Endodermal cell (in vitro differentiated cells): ENCODE data around the gene STBD1. TPM values are rescaled to one million over a fixed set of nuclear protein-coding genes. Genes with fewer than 3 reads are reported as not detected.

Experiments used
- DNase-seq: peaks from one replicate; pipeline ENCODE4 v3.0.0-alpha.2; 2017
- H3K27ac ChIP-seq: 2 replicates; pipeline ENCODE4 v1.5.1; 2013; ENCODE audit warnings: mild to moderate bottlenecking, low read depth, low read length, moderate library complexity
- H3K27me3 ChIP-seq: 2 replicates; pipeline ENCODE4 v1.6.1; 2013; ENCODE audit warnings: mild to moderate bottlenecking, low read length, moderate library complexity; ENCODE audit not compliant: insufficient read depth, control insufficient read depth, poor library complexity, severe bottlenecking
- H3K36me3 ChIP-seq: 2 replicates; pipeline ENCODE4 v1.7.0; 2013; ENCODE audit warnings: mild to moderate bottlenecking, low read length, moderate library complexity; ENCODE audit not compliant: control insufficient read depth, insufficient read depth
- H3K4me1 ChIP-seq: one replicate; pipeline ENCODE4 v1.7.0; 2013; ENCODE audit warnings: low read length; ENCODE audit not compliant: control insufficient read depth, insufficient read depth
- H3K4me3 ChIP-seq: 2 replicates; pipeline ENCODE4 v1.5.1; 2013; ENCODE audit warnings: mild to moderate bottlenecking, low read length, moderate library complexity
- H3K9ac ChIP-seq: 2 replicates; pipeline ENCODE4 v1.6.1; 2013; ENCODE audit warnings: mild to moderate bottlenecking, low read length, moderate library complexity; ENCODE audit not compliant: poor library complexity, severe bottlenecking; ENCODE audit errors: extremely low read depth
- H3K9me3 ChIP-seq: 2 replicates; pipeline ENCODE4 v1.6.1; 2013; ENCODE audit warnings: mild to moderate bottlenecking, low read length, moderate library complexity; ENCODE audit not compliant: control insufficient read depth
- H3K27ac Mint-ChIP-seq: 2 replicates; pipeline ENCODE4 v1.8.0; 2020; ENCODE audit warnings: mixed read lengths
- H3K27me3 Mint-ChIP-seq: 2 replicates; pipeline ENCODE4 v1.8.0; 2021; ENCODE audit warnings: mild to moderate bottlenecking, mixed read lengths; ENCODE audit not compliant: insufficient read depth
- H3K36me3 Mint-ChIP-seq: 2 replicates; pipeline ENCODE4 v1.8.0; 2020; ENCODE audit warnings: low read depth, mixed read lengths
- H3K4me1 Mint-ChIP-seq: 2 replicates; pipeline ENCODE4 v1.8.0; 2020; ENCODE audit warnings: mixed read lengths
- H3K4me3 Mint-ChIP-seq: 2 replicates; pipeline ENCODE4 v1.8.0; 2020; ENCODE audit warnings: mild to moderate bottlenecking, moderate library complexity, mixed read lengths
- H3K9me3 Mint-ChIP-seq: 2 replicates; pipeline ENCODE4 v1.8.0; 2020; ENCODE audit warnings: mild to moderate bottlenecking, mixed read lengths
- CTCF ChIP-seq: fragments of 200-600 bp; sonication (generic); conservative IDR thresholded peaks from 2 replicates; pipeline ENCODE4 v1.5.0; 2021; ENCODE audit warnings: antibody characterized with exemption, mild to moderate bottlenecking
- WGBS, 2 experiments: methylation state at CpG; one replicate each; pipeline versions ENCODE4 v1.1.5 to v1.1.7; 2013; ENCODE audit warnings: missing lambda C conversion rate in 2 of 2, mixed read lengths in 1 of 2; ENCODE audit not compliant: insufficient coverage in 1 of 2, insufficient read length in 1 of 2; 5-methylcytosine and 5-hydroxymethylcytosine counted together
- total RNA-seq, 2 donors: library from RNA; stranded (reverse); fragmentation: NEBNext Ultra II Directional in 1 of 2; extraction: Animal tissue kit (Norgen Biotek cat#: 25700) in 1 of 2; gene quantifications; 2 replicates in 1 of 2; 3 replicates in 1 of 2; pipeline ENCODE4 v1.2.1, GENCODE V29; 2021

The STBD1 gene
- total RNA-seq, 2 donors from 2014 or later: 0.31 to 1.3 TPM

GRCh38 chr4:76306882-76307659 lies 538 bp downstream of the STBD1 start:
- no peaks in the 10 kb centered on the region for H3K4me1 ChIP-seq
- no peaks in the 10 kb centered on the region for H3K9me3 ChIP-seq
- DNase-seq: peak; percentile 90
- H3K27ac ChIP-seq: no peak overlapping the region
- no peaks in the 10 kb centered on the region for H3K36me3 ChIP-seq
- Mint-ChIP-seq H3K4me1 (peaks cover 6% of the 10 kb centered on the region), H3K36me3 (peaks cover 6% of the 10 kb centered on the region), H3K27ac (no peak overlapping the region), H3K27me3 (peaks cover 39% of the 10 kb centered on the region), H3K4me3 (peak overlapping the region; percentile 77), H3K9me3 (no peaks in the 10 kb centered on the region)
- 11 to 16% methylated on average over 26 to 37 of the region's 37 CpGs for WGBS, 2 experiments
- H3K27me3 ChIP-seq: peaks cover 37% of the 10 kb centered on the region
- H3K9ac ChIP-seq: no peak overlapping the region
- peak overlapping the region; percentile 93 for H3K4me3 ChIP-seq
- peak; percentile 60 for TF ChIP-seq CTCF

DNA sequence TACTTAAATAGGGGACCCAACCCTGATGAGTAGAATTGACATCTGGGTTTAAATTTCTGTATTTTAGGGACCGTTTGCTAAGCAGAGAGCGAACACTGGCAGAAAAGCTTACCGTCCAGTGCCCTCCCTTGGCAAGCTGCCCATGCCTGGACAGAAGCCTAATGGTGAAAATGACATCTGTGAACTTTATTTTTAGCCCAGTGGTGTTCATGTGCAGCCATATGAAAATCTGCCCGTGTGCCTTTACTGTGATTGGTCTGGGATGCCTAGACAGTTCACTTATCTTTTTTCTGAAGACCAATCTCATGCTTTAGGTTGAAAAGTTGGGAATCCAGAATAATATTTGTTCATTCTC lies 1.1 kb downstream of the STBD1 start:
- 86 to 96% methylated on average over 4 of the region's 4 CpGs for WGBS, 2 experiments
- Histone ChIP-seq H3K27me3 (peaks cover 37% of the 10 kb centered on the region), H3K9me3 (no peaks in the 10 kb centered on the region), H3K4me1 (no peaks in the 10 kb centered on the region), H3K9ac (no peak overlapping the region), H3K27ac (no peak overlapping the region), H3K36me3 (no peaks in the 10 kb centered on the region), H3K4me3 (peak overlapping the region; percentile 93)
- H3K27me3 Mint-ChIP-seq: peaks cover 35% of the 10 kb centered on the region
- peak overlapping the region; percentile 77 for H3K4me3 Mint-ChIP-seq
- H3K9me3 Mint-ChIP-seq: no peaks in the 10 kb centered on the region
- H3K36me3 Mint-ChIP-seq: peaks cover 6% of the 10 kb centered on the region
- peaks cover 6% of the 10 kb centered on the region for H3K4me1 Mint-ChIP-seq
- no peak for DNase-seq
- no peak for TF ChIP-seq CTCF
- H3K27ac Mint-ChIP-seq: no peak overlapping the region

DNA sequence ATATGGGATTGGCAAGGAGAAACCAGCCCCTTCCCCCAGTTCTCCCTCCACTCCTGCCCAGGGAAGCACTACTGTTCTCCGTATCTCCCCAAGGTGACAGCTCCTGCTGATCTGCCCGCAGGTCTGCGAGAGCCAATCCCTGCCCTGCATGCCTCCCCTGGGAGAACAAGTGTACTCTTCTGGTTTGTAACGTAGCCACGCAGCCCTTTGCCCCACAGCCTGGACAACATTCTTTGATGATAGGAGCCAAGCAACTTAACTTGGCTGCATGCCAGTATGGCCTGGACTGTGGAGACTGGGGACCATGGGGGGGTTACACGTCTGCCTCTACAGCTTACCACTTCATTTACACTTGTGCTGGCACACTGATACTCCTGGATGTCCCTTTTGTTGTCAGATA lies 2.0 kb downstream of the STBD1 start:
- DNase-seq: no peak
- no peak overlapping the region for H3K27ac ChIP-seq
- WGBS, 2 experiments: 86% methylated on average over 2 to 6 of the region's 6 CpGs
- no peak overlapping the region for H3K27ac Mint-ChIP-seq
- no peaks in the 10 kb centered on the region for H3K36me3 ChIP-seq
- H3K27me3 Mint-ChIP-seq: peaks cover 32% of the 10 kb centered on the region
- TF ChIP-seq CTCF: no peak
- H3K9ac ChIP-seq: no peak overlapping the region
- H3K4me3 ChIP-seq: no peak overlapping the region
- peaks cover 6% of the 10 kb centered on the region for H3K4me1 Mint-ChIP-seq
- H3K9me3 ChIP-seq: no peaks in the 10 kb centered on the region
- H3K27me3 ChIP-seq: peaks cover 34% of the 10 kb centered on the region
- H3K36me3 Mint-ChIP-seq: peaks cover 6% of the 10 kb centered on the region
- H3K9me3 Mint-ChIP-seq: no peaks in the 10 kb centered on the region
- H3K4me1 ChIP-seq: no peaks in the 10 kb centered on the region
- no peak overlapping the region for H3K4me3 Mint-ChIP-seq
